GM18505 (cell line): Measurements from ENCODE around the gene SIAE.
"Not testable (repeated sequence)": the region's sequence is repeated elsewhere in the genome, so short reads cannot be mapped to it uniquely, and the experiment has no call there.

Experiments
- ATAC-seq: cut with Tn5 transposase; IDR thresholded peaks from one replicate; pipeline ENCODE4 v1.9.1; 2021; ENCODE audit not compliant: unreplicated experiment
- POLR2A ChIP-seq: IDR thresholded peaks from 4 replicates; pipeline ENCODE4 v1.6.1; 2011; ENCODE audit warnings: borderline replicate concordance; ENCODE audit not compliant: insufficient read depth, insufficient read length; ENCODE audit errors: extremely low read depth

The SIAE gene

DNA sequence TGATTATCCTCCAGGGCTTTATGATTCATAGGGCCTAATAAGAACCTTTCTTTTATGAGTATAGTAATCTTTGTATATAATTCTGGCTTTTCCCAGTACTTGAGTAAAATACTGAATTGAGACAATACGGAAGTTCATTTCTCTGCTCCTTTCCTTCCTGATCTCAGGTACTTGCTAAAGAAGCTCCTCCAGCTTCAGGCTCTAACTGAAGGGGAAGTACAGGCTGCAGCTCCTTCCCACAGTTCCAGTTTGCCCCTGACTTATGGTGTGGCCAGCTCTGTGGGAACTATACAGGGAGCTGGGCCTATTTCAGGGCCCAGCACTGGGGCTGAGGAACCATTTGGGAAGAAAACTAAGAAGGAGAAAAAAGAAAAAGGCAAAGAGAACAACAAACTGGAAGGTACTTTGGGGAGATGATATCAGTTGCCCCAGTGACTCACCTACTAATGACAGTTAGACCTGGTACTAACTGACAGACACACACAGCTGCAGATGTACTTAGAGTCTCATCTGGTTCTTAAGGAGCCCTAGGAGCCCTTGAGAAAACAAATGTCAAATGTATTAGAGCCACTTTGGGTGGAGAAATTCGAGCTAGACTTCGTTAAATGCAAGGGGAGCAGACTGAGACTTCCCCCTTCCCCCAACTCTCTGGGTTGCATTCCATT is 47.9 kb downstream of the SIAE start:
- TF ChIP-seq POLR2A, result no peak
- no peak for ATAC-seq

DNA sequence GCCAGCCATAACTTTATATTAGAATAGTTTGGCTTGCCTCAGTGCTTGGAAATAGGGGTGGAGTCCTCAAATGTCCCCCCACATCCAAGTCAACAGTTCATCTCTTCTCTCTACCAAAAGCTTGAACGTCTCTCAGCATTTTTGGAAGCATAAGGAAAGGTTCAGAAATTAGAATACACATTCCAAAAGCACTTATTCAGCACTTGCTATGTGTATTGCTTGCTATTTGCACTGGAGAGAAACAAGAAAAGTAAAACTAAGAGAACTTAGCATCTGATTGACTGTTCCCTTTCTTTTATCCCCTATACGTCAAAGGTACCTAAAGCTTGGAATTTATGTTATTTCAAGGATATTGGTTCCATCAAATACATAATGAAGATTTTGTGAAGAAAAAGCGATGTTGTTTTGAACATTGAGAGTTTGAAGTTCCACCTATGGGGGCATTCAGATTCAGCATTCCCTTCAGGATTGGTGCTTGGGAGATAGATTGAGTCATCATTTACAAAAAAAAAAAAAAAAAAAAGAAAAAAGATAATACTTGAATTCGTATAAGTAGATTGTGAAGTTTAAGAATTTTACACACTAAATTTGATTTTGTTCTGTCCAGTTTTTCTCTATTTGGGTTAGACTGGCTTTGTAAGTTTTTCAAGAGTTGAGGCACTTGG is 49.5 kb downstream of the SIAE start:
- ATAC-seq, result no peak
- TF ChIP-seq POLR2A, result no peak

DNA sequence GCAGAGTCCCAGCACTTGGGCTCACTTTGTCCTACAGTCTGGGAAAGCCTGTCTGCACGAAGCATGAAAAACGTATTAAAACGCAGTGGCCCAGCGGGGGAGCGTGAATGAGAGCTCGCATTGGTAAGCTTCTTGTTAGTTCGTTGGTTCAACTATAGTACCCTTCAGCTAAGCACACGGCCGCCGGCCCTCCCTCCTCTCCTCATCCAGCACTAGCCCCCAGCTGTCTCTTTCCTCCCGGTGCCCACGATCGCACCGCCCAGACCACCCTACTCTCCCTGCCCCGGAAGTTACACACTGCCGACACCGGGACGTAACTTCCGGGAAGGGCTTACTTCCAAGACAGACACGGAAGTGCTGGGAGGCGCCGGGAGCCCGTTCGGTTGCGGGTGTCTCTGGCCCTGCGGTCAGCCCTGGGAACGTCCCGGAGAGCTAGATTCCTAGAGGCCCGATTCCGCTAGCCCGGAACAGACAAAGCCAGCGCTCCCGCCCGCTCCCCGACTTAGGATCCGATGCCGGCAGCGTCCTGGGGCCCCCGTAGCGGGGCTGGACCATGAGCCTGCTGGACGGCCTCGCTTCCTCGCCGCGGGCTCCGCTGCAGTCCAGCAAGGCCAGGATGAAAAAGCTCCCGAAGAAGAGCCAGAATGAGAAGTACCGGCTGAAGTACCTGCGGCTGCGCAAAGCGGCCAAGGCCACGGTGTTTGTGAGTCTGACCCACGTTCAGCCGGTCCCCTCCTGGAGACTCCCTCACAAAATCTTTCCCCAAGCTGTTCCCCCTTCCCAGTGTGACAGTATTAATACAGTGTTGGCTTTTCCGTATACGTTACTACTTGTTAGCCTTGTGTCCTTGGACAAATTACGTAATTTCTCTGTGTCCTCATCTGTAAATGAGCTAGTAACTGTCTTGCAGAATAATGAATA is 50.7 kb downstream of the SIAE start, which contains the start of gene TBRG1:
Gene TBRG1 (plus strand): TSS at position 334 of the 921 bp plus-strand sequence. CDS start 220 bp downstream, at position 554.
- peak; percentile 98 for TF ChIP-seq POLR2A
- ATAC-seq, result peak; percentile 96

DNA sequence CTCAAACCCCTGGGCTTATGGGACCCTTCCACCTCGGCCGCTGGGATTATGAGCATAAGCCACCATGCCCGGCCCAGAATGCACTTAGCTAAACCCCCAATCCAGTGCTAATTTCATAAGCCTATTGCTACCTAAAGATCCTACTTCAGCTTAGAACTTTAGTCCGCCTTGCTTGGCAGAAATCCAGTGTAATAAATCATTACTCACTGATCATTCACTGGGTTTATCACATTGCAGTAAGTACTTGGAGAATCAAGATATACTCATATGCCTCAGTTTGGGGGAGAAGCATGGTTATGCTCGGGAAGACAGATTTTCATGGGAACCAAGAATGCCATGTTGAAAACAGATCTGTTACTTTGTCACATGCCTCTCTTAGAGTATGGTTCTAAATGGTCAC is 54.7 kb downstream of the SIAE start:
- no peak for ATAC-seq
- TF ChIP-seq POLR2A, result no peak

DNA sequence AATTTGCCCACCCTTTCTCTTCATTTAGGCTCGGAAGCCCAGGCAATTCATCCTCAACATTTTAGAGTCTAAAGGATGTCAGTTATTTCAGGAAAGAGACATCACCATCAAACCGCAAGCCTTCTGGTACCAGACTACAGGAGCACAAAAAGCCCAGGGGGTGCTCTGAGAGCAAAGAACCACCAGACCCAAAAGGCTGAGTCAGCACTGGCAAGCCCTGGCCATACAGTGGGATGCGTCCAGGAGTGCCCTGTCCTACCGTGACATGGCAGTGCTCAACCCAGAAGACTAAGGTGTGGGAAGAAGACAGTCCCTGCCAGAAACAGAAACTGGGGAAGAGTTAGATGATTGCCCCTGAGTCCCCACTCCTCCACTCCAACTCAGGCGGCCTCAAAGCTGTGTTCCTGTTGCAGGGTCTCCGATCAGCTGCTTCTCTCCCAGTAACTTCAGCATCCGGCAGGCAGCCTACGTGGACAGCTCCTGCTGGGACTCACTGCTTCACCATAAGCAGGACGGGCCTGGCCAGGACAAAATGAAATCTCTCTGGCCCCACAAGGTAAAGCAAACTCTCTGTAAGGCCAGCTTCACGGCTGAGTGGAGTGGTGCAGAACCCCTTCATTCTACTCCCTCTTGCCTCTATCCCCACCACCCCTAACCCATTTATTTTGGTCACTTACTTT is 60.8 kb downstream of the SIAE start:
- no peak for TF ChIP-seq POLR2A
- ATAC-seq, result no peak

DNA sequence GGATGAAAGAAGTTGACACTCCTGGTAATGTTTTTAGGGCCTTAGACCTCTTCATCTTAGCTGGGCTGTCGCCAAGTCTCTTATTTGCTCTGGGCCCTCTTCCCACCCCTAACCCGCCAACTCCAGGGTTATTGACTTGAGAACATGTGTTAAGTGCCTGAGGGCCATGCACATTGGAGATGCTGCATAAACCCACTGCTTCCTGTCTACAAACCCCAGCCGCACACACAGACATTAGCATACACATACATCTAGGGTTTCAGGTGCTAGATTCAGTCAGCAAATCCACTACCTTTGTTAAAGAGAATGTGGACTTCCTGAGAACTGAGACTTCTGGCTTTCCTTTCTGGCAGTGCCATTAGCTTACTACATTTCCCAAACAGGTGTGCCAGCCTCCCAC is 61.5 kb downstream of the SIAE start:
- no peak for TF ChIP-seq POLR2A
- ATAC-seq, result no peak

DNA sequence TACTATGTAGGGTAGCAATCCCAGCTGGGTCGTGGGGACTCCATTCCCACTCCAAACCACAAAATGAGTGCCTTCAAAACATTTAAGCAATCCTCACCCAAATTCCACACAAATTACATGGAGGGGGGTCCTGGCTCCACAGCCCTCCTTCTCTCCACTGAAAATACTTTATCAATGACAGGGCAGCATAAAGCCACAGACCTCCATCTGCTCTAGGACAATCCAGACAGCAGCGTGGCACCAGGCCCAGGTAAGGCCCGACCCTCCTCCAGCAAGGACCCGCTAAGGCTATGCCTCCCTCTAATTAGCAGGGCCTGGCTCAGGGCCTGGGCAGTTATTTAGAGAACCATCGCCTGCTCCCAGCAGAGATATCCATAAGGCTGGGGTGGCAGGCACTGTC is 62.5 kb downstream of the SIAE start, which contains the start of gene PANX3:
Gene PANX3 (plus strand): TSS at position 365 of the 400 bp plus-strand sequence. CDS start 129 bp downstream, outside the sequence.
- ATAC-seq, result no peak
- TF ChIP-seq POLR2A, result no peak

DNA sequence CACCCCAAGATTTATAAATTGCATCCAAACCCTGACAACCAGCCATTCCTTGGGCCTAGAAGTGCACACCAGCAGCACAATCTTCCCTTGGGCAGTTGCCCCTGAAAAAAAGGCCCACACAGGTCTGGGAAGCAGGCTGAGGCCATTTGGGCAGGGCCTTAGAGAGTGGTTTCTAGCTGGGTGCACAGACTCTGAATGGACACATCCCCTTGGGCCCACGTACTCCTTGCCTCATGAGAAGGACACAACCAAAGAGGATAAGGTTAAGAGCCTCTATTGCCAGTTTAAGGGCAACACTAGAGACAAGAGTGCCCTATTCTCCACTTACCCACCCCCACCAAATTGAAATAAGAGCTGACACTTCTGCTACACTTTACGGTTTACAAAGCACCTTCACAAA is 63.2 kb downstream of the SIAE start:
- TF ChIP-seq POLR2A, result no peak
- no peak for ATAC-seq

DNA sequence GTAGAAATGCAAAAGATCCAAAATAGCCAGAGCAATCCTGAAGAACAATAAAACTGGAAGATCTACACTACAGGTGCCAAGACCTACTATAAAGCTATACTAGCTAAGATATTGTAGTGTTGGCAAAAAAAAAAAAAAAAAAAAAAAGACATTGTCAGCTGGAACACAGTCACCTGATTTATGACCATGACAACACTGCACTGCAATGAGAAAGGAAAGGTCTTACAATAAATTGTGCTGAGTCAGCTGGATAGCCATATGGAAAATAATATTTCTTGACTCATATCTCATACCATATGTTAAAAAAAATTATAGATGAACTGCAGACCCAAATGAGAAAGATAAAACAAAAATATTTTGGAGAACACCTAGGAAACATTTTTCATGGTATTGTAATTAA is 65.4 kb downstream of the SIAE start:
- ATAC-seq, result no peak
- no peak for TF ChIP-seq POLR2A

DNA sequence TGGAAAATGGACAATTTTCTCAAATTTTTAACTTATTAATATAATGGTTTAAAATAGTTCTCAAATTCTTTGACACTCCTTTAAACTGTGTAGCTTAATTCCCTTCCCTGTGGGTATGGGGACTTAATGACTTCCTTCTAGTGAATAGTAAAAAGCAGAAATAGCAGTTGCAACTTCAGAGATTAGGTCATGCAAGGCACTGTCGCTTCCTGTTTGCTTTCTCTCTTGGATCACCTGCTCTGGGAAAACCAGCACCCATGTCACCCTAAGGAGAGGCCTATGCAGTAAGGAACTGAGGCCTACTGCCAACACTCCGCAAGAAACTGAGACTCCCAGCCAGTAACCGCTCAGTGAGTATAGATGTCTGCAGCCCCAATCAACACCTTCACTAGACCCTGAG is 67.8 kb downstream of the SIAE start:
- no peak for ATAC-seq
- no peak for TF ChIP-seq POLR2A

DNA sequence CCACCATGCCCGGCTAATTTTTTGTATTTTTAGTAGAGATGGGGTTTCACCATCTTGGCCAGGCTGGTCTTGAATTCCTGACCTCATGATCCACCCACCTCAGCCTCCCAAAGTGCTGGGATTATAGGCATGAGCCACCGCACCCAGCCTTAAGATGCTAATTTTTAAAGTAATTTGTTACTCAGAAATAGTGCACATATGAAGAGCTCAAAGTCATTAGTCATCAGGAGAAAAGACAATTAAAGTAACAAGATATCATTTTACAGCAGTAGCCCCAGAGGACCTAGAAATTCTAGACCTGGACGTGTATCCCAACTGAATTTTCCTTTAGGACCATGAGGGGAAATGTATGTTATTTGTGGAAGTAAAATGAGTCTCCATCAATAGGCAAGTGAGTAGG is 70.8 kb downstream of the SIAE start:
- ATAC-seq, result not testable (repeated sequence)

DNA sequence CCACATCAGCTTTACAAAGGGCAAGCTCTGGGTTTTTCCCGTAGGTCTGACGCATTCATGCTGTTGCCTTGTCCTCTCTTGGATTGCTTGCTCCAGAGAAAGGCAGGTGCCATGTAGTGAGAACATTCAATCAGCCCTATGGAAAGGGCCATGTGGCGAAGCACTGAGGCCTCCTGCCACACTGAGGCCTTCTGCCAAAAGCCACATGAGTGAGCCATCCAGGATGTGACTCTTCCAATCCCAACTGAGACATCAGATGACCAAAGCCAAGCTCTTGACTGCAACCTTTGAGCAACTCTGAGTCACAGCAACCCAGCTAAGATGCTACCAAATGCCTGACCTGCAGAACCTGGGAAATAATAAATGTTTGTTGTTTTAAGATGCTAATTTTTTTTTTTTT is 71.3 kb downstream of the SIAE start:
- TF ChIP-seq POLR2A, result no peak
- no peak for ATAC-seq
